Amygdala (tissue), 56 donors: ENCODE measurements around the gene SPACA5.
"Not testable (repeated sequence)": the region's sequence is repeated elsewhere in the genome, so short reads cannot be mapped to it uniquely, and the experiment has no call there.

Experiments
- DNase-seq, 56 donors: peaks; one replicate each; lab custom pipeline; 2025; lab: John Stamatoyannopoulos, UW

Gene SPACA5

DNA sequence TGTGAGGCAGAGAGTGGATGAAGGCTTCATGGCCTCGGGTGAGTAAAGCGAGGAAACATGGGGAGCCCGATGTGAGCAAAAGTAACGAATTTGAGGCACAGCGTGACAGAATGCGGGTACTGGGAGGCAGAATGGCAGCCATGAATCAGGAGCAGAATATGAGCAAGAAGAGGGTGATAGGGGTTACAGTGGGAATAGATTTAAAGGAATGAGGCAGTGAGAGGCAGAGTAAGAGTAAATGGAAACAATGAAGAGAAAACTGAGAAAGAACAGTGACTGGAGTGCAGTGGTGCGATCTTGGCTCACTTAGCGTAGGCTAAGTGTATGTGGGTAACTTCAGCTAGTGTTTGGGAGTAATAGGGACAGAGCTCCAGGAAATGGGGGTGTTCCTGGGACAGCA lies at the start of gene SPACA5:
TSS of gene SPACA5 (plus strand) at position 301 of the 400 bp plus-strand sequence. CDS start 815 bp downstream, outside the sequence.
- not testable (repeated sequence) for DNase-seq

DNA sequence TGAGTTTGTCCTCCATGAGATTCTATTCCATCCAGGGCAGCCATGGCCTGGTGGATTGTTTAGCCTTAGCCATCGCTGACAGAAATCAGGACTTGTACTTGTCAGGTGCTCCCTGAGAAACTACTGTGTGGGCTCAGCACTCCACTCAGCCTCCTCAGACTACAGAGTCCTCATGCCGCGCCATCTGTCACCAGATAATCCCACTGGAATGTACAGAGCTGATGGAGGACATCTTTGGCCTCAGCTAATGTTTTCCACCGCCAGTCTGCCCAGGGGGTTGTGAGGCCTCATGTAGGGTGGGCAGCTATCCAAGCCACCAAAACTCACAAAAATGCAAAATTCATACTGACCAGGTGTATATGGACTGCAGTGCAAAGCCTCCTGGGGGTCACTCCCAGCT lies 48.6 kb upstream of the SPACA5 start:
- DNase-seq = not testable (repeated sequence)

DNA sequence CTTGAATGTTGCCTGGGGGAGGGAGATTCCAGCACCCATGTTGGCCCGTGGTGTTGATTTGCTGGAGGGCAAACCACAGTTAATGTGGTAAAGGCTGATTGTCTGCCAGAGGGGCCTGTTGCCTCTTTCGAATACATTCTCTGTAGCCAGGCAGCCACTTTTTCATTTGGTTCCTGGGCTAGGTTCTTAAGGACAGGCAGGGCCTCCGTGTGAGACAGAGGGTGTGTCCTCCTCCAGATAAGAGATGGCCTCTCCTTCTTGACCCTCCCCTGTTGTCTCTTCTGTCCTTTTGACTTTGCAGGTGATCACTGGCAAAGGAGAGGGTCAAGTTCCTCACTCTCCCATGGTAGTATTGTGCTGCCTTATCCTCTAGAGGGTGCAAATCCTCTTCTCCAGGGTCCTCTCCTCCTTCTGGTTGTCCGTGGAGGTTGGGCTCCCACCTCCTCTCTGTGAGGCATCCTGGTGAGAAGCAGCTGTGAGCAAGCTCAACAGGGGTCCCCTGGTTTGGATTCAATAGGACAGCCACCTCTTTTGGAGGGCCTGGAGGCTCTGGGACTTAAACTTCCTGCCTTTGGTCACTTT lies 47.9 kb upstream of the SPACA5 start:
- DNase-seq = no peak

DNA sequence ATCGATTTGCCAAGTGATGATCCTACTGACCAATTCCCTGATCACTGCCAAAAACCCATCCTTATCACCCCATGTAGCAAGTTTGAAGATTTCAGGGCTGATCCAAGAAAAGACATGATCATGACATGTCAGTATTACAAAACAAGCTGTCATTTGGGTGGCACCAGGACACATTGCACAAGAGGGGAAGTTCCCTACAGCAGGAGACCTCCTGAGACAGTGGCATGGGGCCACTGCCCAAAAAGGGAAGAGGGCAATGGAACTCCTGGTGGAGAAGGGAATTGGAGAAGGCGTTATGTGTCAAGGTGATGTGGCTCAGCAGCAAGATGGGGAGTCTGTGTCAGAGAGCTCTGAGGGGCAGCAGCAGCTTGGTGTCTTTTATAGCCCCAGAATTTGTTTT lies 46.4 kb upstream of the SPACA5 start:
- DNase-seq = no peak

DNA sequence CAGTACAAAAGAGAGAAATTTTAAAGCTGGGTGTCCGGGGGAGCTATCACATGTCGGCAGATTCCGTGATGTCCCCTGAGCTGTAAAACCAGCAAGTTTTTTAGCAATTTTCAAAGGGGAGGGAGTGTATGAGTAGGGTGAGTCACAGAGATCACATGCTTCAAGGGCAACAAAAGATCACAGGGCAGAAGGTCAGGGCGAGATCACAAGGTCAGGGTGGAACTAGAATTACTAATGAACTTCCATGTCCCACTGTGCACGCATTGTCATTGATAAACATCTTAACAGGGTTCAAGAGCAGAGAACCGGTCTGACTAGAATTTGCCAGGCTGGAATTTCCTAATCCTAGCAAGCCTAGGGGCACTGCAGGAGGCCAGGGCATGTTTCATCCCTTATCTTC lies 45.0 kb upstream of the SPACA5 start:
- DNase-seq = not testable (repeated sequence)

DNA sequence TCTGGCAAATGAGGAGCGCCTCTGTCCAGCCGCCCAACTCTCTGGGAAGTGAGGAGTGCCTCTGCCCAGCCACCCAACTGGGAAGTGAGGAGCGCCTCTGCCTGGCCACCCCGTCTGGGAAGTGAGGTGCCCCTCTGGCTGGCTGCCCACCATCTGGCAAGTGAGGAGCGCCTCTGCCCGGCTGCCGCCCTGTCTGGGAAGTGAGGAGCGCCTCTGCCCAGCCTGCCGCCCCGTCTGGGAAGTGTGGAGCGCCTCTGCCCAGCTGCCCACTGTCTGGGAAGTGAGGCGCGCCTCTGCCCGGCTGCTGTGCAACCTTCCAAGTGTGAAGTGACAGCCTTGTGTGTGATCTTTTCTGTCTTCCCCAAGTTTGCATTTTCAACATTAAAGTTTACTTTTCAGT lies 41.3 kb upstream of the SPACA5 start:
- not testable (repeated sequence) for DNase-seq

DNA sequence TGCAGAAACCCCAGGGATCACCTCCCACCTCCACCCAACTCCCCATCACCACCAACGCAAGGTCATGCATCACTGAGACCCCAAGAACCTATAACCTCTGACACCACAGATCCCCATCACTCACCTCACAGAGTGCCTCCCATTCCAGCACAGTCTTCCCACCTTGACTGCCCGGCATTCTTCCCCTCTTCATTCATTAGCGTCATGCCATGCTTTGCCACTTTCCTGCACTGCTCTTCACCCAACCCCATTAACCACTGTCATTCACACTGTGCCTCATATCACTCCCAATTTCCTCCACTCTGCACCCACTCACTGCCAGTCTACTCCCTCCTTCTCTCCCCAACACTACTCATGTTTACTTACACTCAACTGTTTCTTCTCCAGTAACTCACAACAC lies 33.6 kb upstream of the SPACA5 start:
- no peak for DNase-seq

DNA sequence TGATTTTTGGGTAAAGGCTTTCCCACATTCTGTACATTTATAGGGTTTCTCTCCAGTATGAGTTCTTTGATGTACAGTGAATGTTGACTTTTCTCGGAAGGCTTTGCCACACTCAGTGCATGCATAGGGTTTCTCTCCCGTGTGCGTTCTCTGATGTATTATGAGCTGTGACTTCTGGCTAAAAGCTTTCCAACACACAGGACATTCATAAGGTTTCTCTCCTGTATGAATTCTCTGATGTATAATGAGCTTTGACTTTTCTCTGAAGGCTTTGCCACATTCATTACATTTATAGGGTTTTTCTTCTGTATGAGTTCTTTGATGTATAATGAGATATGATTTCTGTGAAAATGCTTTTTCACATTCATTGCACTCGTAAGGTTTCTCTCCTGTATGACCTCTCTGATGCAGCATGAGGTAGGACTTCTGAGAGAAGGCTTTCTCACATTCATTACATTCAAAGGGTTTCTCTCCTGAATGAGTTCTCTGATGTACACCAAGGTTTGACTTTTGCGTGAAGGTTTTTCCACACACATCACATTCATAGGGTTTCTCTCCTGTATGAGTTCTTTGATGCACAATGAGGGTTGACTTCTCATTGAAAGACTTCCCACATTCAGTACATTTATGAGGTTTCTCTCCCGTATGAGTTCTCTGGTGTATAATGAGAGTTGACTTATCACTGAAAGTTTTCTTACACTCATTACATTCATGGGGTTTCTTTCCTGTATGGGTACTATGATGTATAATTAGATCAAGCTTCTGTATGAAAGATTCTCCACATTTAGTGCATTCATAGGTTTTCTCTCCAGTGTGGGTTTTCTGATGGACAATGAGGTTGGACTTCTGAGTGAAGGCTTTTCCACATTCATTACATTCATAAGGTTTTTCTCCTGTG lies 30.3 kb upstream of the SPACA5 start:
- DNase-seq = no peak

DNA sequence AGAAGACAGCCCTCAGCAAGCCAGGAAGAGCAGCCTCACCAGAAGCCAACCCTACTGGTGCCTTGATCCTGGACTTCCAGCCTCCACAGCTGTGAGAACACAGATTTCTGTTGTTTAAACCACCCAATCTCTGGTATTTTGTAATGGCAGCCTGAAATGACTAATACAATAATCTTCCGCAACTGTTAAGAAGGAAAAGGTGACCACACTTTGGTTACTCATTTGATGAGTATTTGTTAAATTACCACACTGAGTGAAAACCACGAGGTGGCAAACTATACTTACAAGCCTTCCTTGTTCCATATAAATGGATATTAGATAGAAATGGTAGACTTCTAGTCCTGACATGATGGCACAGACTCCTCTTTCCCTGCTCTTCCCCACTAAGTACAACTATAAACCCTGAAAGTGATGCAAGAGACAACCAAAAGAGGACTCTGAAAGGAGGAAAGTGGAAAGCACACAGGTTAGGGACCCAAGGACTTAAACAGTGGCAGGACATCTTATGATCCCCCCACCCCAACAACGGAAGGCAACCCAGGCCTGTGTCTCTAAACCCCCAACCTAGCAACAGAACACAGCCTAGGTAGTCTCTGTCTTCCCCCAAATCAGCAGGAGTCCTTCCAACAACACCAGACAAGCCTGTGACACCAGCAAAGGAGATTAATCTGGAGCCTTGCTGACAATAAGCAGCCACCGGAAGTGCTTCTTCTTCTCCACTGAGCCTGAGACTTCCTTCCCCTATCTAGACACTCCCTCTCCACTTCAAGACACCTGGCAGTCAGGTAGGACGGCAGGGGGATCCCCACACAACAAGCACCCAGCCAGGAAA lies 15.3 kb upstream of the SPACA5 start:
- DNase-seq = no peak

DNA sequence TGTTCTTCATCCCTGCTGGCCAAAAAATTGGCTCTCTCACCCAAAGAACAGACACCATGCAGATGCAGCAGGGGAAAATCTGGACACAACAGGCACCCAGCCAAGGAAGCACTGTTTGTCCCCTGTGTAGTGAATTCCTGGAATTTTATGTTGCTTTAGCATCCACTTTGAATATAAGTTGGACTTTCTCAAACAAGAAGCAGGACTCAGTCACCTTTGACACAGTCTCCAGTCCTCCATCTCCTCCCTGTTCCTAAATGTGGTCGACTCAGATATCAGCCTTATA lies 14.8 kb upstream of the SPACA5 start:
- DNase-seq = no peak

DNA sequence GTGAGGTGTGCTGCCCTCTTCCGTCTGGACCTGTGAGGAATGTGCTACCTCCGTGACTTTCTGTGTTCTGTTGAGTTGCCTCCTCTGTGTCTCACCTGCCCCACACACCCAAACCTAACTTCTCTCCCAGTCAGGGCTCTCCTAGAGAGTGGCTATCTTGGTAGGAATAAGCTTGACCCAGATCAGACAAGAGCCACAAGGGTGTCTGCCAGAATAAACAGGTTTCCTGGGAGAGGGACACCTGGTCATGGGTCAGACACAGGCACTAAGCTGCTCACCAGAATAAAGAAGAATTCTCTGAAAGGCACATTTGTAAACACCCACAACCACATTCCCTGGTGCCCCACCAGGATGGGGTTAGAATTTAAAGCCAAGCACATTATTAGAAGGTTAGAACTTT lies 14.1 kb upstream of the SPACA5 start:
- no peak for DNase-seq

DNA sequence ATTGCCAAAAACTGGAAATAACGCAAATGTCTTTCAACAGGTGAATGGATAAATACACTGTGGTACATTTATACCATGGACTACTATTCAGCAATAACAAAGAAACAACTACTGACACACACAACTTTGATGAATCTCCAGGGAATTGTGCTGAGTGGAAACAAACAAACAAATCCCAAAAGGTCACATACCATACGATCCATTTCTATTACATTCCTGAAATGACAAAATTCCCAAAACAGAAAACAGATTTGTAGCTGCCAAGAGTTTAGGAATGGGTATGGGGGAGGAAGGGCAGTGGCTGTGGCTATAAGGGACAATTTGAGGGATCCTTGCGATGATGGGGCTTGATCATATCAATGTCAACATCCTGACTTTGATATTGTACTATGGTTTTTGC lies 5.5 kb upstream of the SPACA5 start:
- no peak for DNase-seq

DNA sequence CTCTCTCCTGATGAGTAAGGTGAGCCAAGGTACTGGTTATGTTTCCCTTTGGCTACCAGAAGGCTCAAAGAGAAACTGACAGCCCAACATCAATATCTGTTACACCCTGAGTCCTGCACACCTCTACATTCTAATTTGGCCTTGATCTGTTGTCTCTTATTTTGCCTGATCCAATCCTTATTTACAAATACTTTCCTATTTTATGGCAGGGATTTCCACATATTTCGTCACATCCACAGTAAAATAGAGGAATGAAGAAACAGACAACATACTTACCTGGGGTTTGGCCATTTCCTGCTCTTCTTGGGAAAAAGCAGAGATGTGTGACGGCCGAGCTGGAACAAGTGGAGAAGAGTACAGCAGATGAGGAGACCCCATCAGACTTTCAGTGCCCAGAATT lies 4.5 kb upstream of the SPACA5 start:
- DNase-seq = no peak

DNA sequence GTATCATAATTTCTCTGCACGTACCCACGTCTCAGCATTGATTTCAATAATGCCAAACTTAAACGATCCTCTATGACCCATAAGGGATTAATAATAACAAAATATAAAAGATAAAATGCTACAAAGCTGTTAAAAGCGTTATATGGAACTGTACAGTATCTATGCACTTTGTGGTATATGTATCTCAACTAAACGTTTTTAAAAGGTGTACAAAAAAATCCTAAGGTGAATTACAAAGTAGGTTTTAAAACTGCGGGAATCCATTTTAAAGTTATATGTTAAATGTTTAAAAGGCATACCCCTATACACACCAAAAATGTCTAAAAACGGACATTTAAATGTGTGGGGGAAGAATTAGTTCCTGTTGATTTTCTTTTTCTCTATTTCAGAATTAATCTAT lies 3.9 kb upstream of the SPACA5 start:
- no peak for DNase-seq

DNA sequence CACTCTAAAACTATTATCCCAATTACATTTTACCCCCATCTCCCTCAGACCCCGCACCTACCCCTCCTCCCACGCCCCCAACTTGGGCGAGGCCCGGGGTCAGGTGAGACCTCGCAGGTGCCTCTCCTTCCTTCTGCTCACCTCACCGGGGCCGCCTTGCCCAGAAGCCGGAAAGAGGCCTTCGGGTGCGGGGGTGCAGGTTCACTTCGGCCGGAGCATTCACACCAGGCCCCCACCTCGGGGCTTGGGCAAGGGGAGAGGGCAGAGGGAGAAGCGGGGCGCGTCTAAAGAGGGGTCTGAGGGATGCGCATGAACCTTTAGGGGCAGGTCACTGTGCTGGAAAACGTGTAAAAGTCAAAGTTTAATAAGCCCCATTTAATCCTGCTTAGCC lies 3.4 kb upstream of the SPACA5 start:
- DNase-seq = peak in 1 of 56 donors; percentile 0

DNA sequence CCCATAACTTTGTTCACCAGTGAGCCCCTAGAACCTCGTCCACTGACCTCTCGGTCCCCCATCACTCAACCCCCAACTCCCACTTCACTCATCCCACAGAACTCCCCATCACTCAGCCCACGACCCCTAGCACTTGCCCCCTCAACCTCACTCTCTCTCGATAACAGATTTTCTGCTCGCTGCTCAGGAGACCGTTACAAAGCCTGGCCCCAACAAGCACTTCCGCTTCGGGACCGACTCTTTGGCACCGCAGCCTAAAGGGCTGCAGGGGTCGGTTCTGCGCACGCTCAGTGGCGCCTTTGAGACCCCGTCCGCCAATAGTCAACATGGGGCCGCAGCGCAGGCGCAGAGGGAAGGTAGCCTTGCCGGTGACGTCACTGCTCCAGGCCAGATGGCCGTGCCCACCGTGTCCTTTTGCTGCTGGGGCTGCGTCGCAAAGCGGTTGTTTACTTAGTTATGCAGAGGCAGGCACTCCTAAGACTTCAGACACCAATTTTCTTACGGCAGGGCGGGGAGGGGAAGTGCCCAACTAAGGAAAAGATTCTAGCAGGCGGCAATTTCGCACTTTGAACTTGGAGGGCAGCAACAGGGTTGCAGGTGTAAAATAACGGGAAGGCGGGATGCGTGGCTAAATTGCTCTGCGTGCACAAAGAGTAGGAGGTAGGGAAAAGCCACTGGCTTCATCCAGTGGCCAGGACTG lies 2.9 kb upstream of the SPACA5 start, which contains the start of gene ZNF182:
TSS of gene ZNF182 (minus strand) at position 232 of the 700 bp plus-strand sequence. CDS start 1,380 bp downstream, outside the sequence.
- peak; percentile 10 to 88 (median 69) for DNase-seq

DNA sequence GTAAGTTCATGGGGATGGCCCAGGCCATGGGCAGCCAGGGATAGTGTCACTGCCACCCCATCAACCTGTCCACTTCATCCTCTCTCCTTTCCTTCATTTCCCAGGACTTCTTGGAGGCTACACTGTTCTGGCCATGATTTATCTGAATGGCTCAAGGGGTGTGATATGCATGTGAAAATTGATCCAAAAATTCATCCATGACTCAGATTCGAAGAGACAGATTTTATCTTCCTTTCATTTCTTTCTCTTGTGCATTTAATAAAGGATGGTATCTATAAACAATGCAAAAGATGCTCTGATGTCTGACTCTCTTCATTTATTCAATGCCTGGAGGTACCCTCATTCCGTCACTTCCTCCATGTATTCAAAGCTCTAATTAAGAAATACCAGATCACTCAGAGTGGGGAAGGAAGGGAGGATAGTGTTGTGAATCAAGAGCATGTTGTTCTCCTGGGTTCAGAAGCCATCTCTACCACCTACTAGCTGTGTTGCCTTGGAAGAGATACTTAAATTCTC lies 2.7 kb downstream of the SPACA5 start:
- DNase-seq = not testable (repeated sequence)

DNA sequence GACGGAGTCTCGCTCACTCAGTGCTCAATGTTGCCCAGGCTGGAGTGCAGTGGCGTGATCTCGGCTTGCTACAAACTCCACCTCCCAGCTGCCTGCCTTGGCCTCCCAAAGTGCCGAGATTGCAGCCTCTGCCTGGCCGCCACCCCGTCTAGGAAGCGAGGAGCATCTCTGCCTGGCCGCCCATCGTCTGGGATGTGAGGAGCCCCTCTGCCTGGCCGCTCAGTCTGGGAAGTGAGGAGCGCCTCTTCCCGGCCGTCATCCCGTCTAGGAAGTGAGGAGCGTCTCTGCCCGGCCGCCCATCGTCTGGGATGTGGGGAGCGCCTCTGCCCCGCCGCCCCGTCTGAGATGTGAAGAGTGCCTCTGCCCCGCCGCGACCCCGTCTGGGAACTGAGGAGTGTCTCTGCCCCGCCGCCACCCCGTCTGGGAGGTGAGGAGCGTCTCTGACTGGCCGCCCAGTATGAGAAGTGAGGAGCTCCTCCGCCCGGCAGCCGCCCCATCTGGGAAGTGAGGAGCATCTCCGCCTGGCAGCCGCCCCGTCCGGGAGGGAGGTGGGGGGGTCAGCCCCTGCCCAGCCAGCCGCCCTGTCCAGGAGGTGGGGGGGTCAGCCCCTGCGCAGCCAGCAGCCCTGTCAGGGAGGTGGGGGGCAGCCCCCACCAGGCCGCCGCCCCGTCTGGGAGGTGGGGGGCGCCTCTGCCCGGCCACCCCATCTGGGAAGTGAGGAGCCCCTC lies 10.0 kb downstream of the SPACA5 start:
- not testable (repeated sequence) for DNase-seq

DNA sequence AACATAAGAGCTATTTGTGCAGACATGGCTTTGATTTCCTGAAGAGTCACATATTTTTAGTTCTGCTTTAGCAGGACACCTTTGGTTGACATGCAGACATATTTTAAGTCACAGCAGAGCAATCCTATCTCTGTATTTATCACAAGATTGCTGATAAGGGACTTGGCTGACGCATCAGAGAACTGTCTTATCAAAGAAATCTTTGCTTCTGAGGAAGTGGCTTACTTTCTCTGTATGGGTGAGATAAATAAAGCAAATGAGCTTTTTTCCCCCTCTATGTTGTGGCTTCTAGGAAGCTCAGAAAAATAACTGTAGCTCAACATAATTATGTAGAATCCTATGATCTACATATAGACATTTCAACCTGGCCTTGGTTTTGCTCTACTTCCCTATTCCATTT lies 13.1 kb downstream of the SPACA5 start:
- not testable (repeated sequence) for DNase-seq

DNA sequence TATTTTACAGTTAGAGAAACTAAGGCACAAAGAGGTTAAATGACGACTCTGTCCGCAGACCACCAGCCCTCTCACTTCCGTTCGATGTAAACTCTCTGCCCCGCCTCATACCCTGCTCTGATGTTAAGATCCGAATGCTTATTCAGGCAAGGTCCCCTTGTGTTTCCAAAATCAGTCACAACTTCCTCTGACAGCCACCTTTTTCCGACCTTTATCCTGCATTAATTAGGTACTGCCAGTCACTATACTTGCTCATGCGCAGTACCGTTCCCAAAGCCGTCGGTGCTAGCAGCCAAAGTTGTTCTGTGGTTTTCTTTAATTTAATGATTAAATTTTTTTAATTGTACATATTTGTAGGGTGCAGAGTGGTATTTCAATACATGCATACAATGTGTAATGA lies 13.7 kb downstream of the SPACA5 start:
- not testable (repeated sequence) for DNase-seq
